Pancreas (tissue), 10 donors: ENCODE measurements around the gene EIF2AK2. TPM values are rescaled to one million over a fixed set of nuclear protein-coding genes. Genes with fewer than 3 reads are reported as not detected.

Source experiments
- ATAC-seq, 4 donors: fragments of 200-7000 bp; cut with Tn5 transposase; one replicate each; pipeline versions ENCODE4 v1.8.0 to v1.9.1; 2020; ENCODE audit warnings: mild to moderate bottlenecking in 4 of 4, moderate library complexity in 4 of 4
- DNase-seq, 6 donors: peaks; one replicate each; pipeline ENCODE4 v3.0.0-alpha.2; 2020
- FAIRE-seq: peaks from 2 replicates; lab custom pipeline; 2012; peaks lifted over from hg19 to GRCh38; lab: Jason Lieb, UNC
- H3K27ac ChIP-seq, 4 donors: fragments of 200-600 bp; sonication (generic); 1 replicate in 3 of 4; 2 replicates in 1 of 4; pipeline versions ENCODE4 v1.5.0 to v1.8.0; 2020
- H3K27me3 ChIP-seq, 4 donors: fragments of 200-600 bp; one replicate each; pipeline ENCODE4 v1.8.0; 2021
- H3K36me3 ChIP-seq, 3 donors: fragments of 200-600 bp; sonication (generic) in 1 of 3; one replicate each; pipeline versions ENCODE4 v1.5.0 to v1.8.0; 2020 to 2021
- H3K4me1 ChIP-seq, 3 donors: fragments of 200-600 bp; one replicate each; pipeline ENCODE4 v1.8.0; 2021
- H3K4me3 ChIP-seq, 4 donors: fragments of 200-600 bp; sonication (generic) in 2 of 4; one replicate each; pipeline versions ENCODE4 v1.5.0 to v1.8.0; 2020 to 2021
- H3K9me3 ChIP-seq, 4 donors: fragments of 200-600 bp; one replicate each; pipeline ENCODE4 v1.8.0; 2021
- WGBS, 2 donors: extraction: QIAGEN DNeasy Blood & Tissue Kit; methylation state at CpG; one replicate each; pipeline ENCODE4 v1.1.7; 2013; 5-methylcytosine and 5-hydroxymethylcytosine counted together
- intact Hi-C, 3 donors: fragments of 100-400 bp; cut with DNase I; formaldehyde crosslinking; loops; one replicate each; pipeline versions ENCODE4 v1.11.1 to v1.14.2; 2022
- polyA plus RNA-seq, 2 donors: library from polyadenylated mRNA; stranded (reverse); fragments of 200-250 nt; gene quantifications; one replicate each; pipeline ENCODE4 v1.2.3, GENCODE V29; 2013
- total RNA-seq, 6 donors: library from RNA; stranded (reverse); fragmentation: NEBNext Ultra II Directional in 4 of 6; extraction: Animal tissue kit (Norgen Biotek cat#: 25700) in 4 of 6; gene quantifications; one replicate each; pipeline versions ENCODE4 v1.2.1 to v1.2.4, GENCODE V29; 2021 to 2023
- TF ChIP-seq, protein P1 (sequence below), 4 donors: fragments of 200-600 bp; sonication (generic) in 3 of 4; IDR thresholded peaks; one replicate each; pipeline versions ENCODE4 v1.5.0 to v1.8.0; 2021; ENCODE audit warnings: antibody characterized with exemption in 4 of 4
- donor health status: healthy with polysubstance abuse.
- donor health status: DM: no; HTN: no; CAD: no; lungs with moderate emphysema.
- donor health status: DM: no; HTN: no; CAD: no.
- donor health status: control.
- donor health status: control.
- donor health status: Bipolar disorder and iron deficiency.
- donor health status: DM: yes; HTN: yes; CAD: no.
- donor health status: DM: no; HTN: no; CAD: no.
- donor health status: DM: no; HTN: no; CAD: no.
- donor health status: DM: yes; HTN: yes; CAD: no.

Gene EIF2AK2
- total and polyA plus RNA-seq, 8 donors, result 2.6 to 22.6 (median 14.4) TPM

DNA sequence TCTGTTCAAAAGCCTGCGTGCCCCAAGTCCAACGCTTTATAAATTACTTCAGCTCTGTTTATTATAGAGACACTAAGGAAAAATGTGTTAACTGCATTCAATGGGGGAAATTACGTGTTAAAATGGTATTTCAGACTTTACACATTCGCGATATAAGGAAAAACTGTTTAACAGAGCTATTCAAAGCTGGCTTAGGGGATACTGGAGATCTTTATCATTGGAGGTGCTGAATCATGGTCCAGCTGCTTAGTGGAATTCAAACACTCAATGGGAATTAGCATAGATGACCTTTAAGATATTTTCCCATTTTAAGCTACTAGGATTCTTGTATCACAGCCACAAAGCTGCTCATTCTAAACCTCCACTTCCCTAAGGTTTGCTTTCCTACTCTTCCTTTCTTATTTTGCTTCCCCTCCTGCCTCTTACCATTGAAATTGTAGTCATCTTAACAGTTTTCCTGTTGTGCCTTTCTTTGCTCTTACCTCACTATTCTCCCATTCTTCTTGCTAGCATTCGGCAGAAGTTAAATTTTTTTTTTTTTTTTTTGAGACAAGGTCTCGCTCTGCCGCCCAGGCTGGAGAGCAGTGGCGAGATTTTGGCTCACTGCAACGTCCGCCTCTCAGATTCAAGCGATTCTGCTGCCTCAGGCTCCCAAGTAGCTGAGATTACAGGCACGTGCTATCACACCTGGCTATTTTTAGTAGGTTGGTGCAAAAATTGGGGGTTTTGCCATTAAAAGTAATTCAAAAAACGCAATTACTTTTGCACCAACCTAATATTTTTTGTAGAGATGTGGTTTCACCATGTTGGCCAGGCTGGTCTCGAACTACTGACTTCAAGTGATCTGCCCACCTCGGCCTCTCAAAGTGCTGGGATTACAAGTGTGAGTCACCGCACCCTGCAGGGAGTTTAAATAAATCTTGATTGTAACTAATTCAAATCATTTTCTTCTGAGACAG, 25.2 kb upstream of the EIF2AK2 start:
- intact Hi-C loops, result no loop called here
- Histone ChIP-seq H3K4me1 (no peaks in the 10 kb centered on the region), H3K27ac (no peak overlapping the region), H3K36me3 (no peaks in the 10 kb centered on the region), H3K9me3 (no peaks in the 10 kb centered on the region), H3K27me3 (no peaks in the 10 kb centered on the region), H3K4me3 (no peak overlapping the region)
- DNase-seq, result no peak
- ATAC-seq, result no peak
- 73 to 76% methylated on average over 17 of the region's 17 CpGs for WGBS, 2 donors
- TF ChIP-seq, protein P1, sequence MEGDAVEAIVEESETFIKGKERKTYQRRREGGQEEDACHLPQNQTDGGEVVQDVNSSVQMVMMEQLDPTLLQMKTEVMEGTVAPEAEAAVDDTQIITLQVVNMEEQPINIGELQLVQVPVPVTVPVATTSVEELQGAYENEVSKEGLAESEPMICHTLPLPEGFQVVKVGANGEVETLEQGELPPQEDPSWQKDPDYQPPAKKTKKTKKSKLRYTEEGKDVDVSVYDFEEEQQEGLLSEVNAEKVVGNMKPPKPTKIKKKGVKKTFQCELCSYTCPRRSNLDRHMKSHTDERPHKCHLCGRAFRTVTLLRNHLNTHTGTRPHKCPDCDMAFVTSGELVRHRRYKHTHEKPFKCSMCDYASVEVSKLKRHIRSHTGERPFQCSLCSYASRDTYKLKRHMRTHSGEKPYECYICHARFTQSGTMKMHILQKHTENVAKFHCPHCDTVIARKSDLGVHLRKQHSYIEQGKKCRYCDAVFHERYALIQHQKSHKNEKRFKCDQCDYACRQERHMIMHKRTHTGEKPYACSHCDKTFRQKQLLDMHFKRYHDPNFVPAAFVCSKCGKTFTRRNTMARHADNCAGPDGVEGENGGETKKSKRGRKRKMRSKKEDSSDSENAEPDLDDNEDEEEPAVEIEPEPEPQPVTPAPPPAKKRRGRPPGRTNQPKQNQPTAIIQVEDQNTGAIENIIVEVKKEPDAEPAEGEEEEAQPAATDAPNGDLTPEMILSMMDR (IDR thresholded peaks at IDR 0.05), result no peak
- no peak for FAIRE-seq

DNA sequence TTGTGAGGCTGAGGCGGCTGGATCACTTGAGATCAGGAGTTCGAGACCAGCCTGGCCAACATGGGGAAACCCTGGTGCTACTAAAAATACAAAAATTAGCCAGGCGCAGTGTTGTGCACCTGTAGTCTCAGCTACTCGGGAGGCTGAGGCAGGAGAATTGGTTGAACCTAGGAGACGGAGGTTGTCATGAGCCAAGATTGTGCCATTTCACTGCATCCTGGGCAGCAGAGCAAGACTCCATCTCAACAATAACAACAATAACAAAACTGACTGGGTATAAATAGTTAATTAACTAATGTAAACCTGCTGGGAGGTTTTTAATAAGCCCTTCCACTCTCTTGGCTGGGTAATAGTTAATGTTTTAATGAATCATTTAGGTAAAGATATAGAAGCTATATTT, 23.9 kb upstream of the EIF2AK2 start:
- intact Hi-C loops, result no loop called here
- no peak for FAIRE-seq
- WGBS, 2 donors, result 84 to 86% methylated on average over 5 of the region's 5 CpGs
- H3K9me3 ChIP-seq, result no peaks in the 10 kb centered on the region
- no peaks in the 10 kb centered on the region for H3K27me3 ChIP-seq
- H3K4me3 ChIP-seq, result no peak overlapping the region
- TF ChIP-seq, protein P1 (IDR thresholded peaks at IDR 0.05), result no peak
- no peak overlapping the region for H3K27ac ChIP-seq
- ATAC-seq, result no peak
- no peak for DNase-seq
- H3K4me1 ChIP-seq, result no peaks in the 10 kb centered on the region
- H3K36me3 ChIP-seq, result no peaks in the 10 kb centered on the region

DNA sequence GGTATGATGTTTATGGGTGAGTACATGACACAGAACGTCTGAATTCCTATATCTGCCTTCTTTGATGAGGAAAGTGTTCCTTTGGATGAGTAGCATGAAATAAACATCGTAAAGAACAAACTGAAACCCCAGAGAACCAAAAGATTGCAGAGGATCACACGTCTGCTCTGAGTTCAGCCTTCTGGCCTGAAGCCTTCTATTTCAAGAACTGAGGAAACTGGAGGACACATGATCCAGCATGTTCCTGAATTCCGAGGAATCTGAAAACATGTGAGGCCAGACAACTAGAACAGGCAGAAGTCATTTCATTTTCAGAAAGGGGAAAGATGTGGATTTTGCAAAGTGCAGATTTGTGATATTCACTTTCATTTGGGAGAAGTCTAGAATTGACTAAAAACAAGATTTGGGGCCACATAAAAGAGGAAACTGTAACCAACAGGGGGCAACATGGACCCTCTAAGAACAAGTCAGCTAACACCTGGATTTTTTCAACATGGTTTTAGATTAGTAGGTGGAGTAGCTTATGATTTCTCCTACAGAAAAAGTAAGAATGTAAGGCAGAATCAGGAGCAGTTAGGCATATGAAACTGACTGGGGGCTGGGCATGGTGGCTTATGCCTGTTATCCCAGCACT, 23.3 kb upstream of the EIF2AK2 start:
- Histone ChIP-seq H3K27ac (no peak overlapping the region), H3K36me3 (no peaks in the 10 kb centered on the region), H3K4me1 (no peaks in the 10 kb centered on the region), H3K4me3 (no peak overlapping the region), H3K27me3 (no peaks in the 10 kb centered on the region), H3K9me3 (no peaks in the 10 kb centered on the region)
- TF ChIP-seq, protein P1 (IDR thresholded peaks at IDR 0.05), result no peak
- no peak for ATAC-seq
- 58 to 60% methylated on average over 4 of the region's 4 CpGs for WGBS, 2 donors
- no peak for DNase-seq
- intact Hi-C loops, result no loop called here
- FAIRE-seq, result no peak

DNA sequence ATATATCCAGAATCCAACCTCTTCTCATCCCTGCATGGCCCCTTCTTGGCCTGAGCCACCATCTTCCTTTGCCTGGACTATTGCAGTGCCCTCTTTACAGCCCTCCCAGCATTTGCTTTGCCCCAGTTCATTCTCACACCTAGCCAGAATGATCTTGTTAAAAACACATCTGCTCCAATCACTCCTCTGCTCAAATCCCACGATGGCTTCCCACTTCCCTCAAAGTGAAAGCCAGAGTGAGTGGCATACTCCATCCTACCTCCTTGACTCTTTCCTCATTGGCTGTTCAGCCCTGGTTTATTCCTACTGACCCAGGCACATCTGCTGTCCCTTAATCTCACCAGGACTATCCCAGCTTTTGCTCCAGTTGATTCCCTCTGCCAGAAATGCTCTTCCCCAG, 17.0 kb upstream of the EIF2AK2 start:
- WGBS, 2 donors, result 80 to 90% methylated on average over 1 of the region's 1 CpG
- TF ChIP-seq, protein P1 (IDR thresholded peaks at IDR 0.05), result no peak
- DNase-seq (no peak), FAIRE-seq (no peak), ATAC-seq (no peak)
- no peak overlapping the region for H3K4me3 ChIP-seq
- intact Hi-C loops, result no loop called here
- H3K4me1 ChIP-seq, result no peaks in the 10 kb centered on the region
- H3K9me3 ChIP-seq, result no peaks in the 10 kb centered on the region
- no peak overlapping the region for H3K27ac ChIP-seq
- no peaks in the 10 kb centered on the region for H3K27me3 ChIP-seq
- no peaks in the 10 kb centered on the region for H3K36me3 ChIP-seq

DNA sequence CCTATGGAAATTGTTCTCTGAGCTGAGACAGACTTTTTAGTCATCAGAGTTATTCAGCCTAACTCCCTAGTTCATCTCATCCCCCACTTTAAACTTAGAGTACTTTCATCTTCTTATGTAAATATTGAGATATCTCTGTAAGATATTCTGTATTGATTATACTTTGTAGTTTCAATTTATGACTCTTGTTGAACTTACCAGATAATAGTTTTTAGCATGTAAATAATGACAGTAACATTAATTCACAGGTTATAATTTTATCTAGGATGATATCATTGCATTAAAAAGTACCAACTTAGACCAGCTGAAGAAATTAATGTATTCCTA, 14.8 kb upstream of the EIF2AK2 start:
- DNase-seq (no peak), ATAC-seq (no peak), FAIRE-seq (no peak)
- intact Hi-C loops, result no loop called here
- no peaks in the 10 kb centered on the region for H3K4me1 ChIP-seq
- TF ChIP-seq, protein P1 (IDR thresholded peaks at IDR 0.05), result no peak
- no peaks in the 10 kb centered on the region for H3K9me3 ChIP-seq
- H3K27ac ChIP-seq, result no peak overlapping the region
- H3K27me3 ChIP-seq, result no peaks in the 10 kb centered on the region
- H3K4me3 ChIP-seq, result no peak overlapping the region
- H3K36me3 ChIP-seq, result no peaks in the 10 kb centered on the region
